OCI-LY3 (cell line): ENCODE data around the gene PUS10.
"Not testable (repeated sequence)": the region's sequence is repeated elsewhere in the genome, so short reads cannot be mapped to it uniquely, and the experiment has no call there.

Experiments
- H2AFZ ChIP-seq: fragments of 200-600, 300-600 bp; shearing (Covaris generic); 2 replicates; pipeline ENCODE4 v1.6.0; 2014; ENCODE audit warnings: antibody characterized with exemption, low read depth, low read length
- H3K27ac ChIP-seq: fragments of 200-600, 300-600 bp; sonication (generic); 2 replicates; pipeline ENCODE4 v1.5.1; 2014; ENCODE audit warnings: mild to moderate bottlenecking, low read length, moderate library complexity, mixed read lengths
- H3K27me3 ChIP-seq: fragments of 200-600, 300-600 bp; sonication (generic); 2 replicates; pipeline ENCODE4 v1.6.1; 2014; ENCODE audit warnings: low read depth, low read length, mixed read lengths
- H3K36me3 ChIP-seq: fragments of 200-600, 300-600 bp; sonication (generic); replicated peaks from 2 replicates; pipeline ENCODE3; 2014; ENCODE audit warnings: low read depth, low read length, mixed read lengths
- H3K4me1 ChIP-seq: fragments of 300-600, 200-600 bp; sonication (generic); 2 replicates; pipeline ENCODE4 v1.6.1; 2014; ENCODE audit warnings: low read length, mixed read lengths
- H3K4me2 ChIP-seq: fragments of 200-600, 300-600 bp; sonication (generic); 2 replicates; pipeline ENCODE4 v1.6.1; 2014; ENCODE audit warnings: low read length, mixed read lengths
- H3K4me3 ChIP-seq: fragments of 300-600, 200-600 bp; sonication (generic); 2 replicates; pipeline ENCODE4 v1.5.1; 2014; ENCODE audit warnings: antibody characterized with exemption, mild to moderate bottlenecking, low read length, moderate library complexity
- H3K79me2 ChIP-seq: fragments of 300-600, 200-600 bp; shearing (Covaris generic); 2 replicates; pipeline ENCODE4 v1.6.1; 2014; ENCODE audit warnings: mild to moderate bottlenecking, low read length, mixed read lengths
- H3K9ac ChIP-seq: fragments of 300-600, 200-600 bp; shearing (Covaris generic); 2 replicates; pipeline ENCODE4 v1.6.0; 2014; ENCODE audit warnings: mild to moderate bottlenecking, low read length, moderate library complexity
- H3K9me3 ChIP-seq: fragments of 200-600, 300-600 bp; shearing (Covaris generic); 2 replicates; pipeline ENCODE4 v1.6.1; 2014; ENCODE audit warnings: low read length, mixed read lengths; ENCODE audit not compliant: insufficient read depth
- H4K20me1 ChIP-seq: fragments of 200-600, 300-600 bp; sonication (generic); 2 replicates; pipeline ENCODE4 v1.6.1; 2016; ENCODE audit warnings: low read length, mixed read lengths; ENCODE audit not compliant: insufficient read depth
- EZH2phosphoT487 ChIP-seq: fragments of 200-600 bp; shearing (Covaris generic); IDR thresholded peaks from 2 replicates; pipeline ENCODE4 v1.6.1; 2018; ENCODE audit warnings: antibody characterized with exemption, mixed run types, low read depth
- TF ChIP-seq, protein P1 (sequence below): fragments of 200-600, 300-600 bp; sonication (generic); IDR thresholded peaks from 2 replicates; pipeline ENCODE4 v1.5.1; 2014; ENCODE audit warnings: antibody characterized with exemption, low read length, low read depth

Gene PUS10

GRCh38 chr2:61044636-61045035 is 26.6 kb upstream of the PUS10 start:
- H3K9me3 ChIP-seq: no peaks in the 10 kb centered on the region
- no peak overlapping the region for H2AFZ ChIP-seq
- peaks cover 24% of the 10 kb centered on the region for H3K36me3 ChIP-seq
- TF ChIP-seq EZH2phosphoT487: no peak
- TF ChIP-seq, protein P1, sequence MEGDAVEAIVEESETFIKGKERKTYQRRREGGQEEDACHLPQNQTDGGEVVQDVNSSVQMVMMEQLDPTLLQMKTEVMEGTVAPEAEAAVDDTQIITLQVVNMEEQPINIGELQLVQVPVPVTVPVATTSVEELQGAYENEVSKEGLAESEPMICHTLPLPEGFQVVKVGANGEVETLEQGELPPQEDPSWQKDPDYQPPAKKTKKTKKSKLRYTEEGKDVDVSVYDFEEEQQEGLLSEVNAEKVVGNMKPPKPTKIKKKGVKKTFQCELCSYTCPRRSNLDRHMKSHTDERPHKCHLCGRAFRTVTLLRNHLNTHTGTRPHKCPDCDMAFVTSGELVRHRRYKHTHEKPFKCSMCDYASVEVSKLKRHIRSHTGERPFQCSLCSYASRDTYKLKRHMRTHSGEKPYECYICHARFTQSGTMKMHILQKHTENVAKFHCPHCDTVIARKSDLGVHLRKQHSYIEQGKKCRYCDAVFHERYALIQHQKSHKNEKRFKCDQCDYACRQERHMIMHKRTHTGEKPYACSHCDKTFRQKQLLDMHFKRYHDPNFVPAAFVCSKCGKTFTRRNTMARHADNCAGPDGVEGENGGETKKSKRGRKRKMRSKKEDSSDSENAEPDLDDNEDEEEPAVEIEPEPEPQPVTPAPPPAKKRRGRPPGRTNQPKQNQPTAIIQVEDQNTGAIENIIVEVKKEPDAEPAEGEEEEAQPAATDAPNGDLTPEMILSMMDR: no peak
- H3K4me3 ChIP-seq: no peak overlapping the region
- no peak overlapping the region for H3K4me2 ChIP-seq
- H3K79me2 ChIP-seq: no peaks in the 10 kb centered on the region
- H3K27ac ChIP-seq: no peak overlapping the region
- no peaks in the 10 kb centered on the region for H3K27me3 ChIP-seq
- H3K4me1 ChIP-seq: peaks cover 4% of the 10 kb centered on the region
- H3K9ac ChIP-seq: no peak overlapping the region
- H4K20me1 ChIP-seq: no peaks in the 10 kb centered on the region

GRCh38 chr2:61042807-61043206 is 24.8 kb upstream of the PUS10 start:
- Histone ChIP-seq H4K20me1 (no peaks in the 10 kb centered on the region), H3K9me3 (no peaks in the 10 kb centered on the region), H2AFZ (no peak overlapping the region), H3K36me3 (peaks cover 16% of the 10 kb centered on the region), H3K4me2 (no peak overlapping the region), H3K9ac (no peak overlapping the region), H3K27me3 (no peaks in the 10 kb centered on the region), H3K4me3 (no peak overlapping the region), H3K27ac (no peak overlapping the region), H3K79me2 (no peaks in the 10 kb centered on the region), H3K4me1 (peaks cover 4% of the 10 kb centered on the region)
- no peak for TF ChIP-seq EZH2phosphoT487
- TF ChIP-seq, protein P1: no peak

- H3K36me3 ChIP-seq: peaks cover 17% of the 10 kb centered on the region
- H3K4me2 ChIP-seq, H3K9ac ChIP-seq, H3K27me3 ChIP-seq, H3K27ac ChIP-seq, H3K79me2 ChIP-seq, H3K4me1 ChIP-seq, H3K9me3 ChIP-seq, H4K20me1 ChIP-seq, H3K4me3 ChIP-seq, H2AFZ ChIP-seq: not testable (repeated sequence)
Observed at GRCh38 chr2:61036643-61037042, 18.6 kb upstream of the PUS10 start.

- not testable (repeated sequence) for H3K27ac ChIP-seq, H2AFZ ChIP-seq, H3K4me2 ChIP-seq, H3K4me1 ChIP-seq, H4K20me1 ChIP-seq, H3K9me3 ChIP-seq, H3K4me3 ChIP-seq, H3K27me3 ChIP-seq, H3K79me2 ChIP-seq, H3K9ac ChIP-seq
- H3K36me3 ChIP-seq: peaks cover 22% of the 10 kb centered on the region
Observed at GRCh38 chr2:61034592-61034991, 16.5 kb upstream of the PUS10 start.

DNA sequence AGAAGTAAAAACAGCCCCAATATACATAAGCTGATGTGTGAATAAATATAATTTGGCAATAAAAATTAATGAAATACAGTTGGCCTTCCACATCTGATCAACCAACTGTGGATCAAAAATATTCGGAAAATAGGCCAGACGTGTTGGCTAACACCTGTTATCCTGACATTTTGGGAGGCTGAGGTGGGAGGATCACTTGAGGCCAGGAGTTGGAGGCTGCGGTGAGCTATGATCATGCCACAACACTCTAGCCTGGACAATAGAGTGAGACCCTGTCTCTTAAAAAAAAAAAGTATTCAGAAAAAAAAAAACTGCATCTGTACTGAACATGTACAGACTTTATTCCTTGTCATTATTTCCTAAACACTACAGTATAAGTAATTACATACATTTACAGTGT is 11.5 kb upstream of the PUS10 start:
- H3K36me3 ChIP-seq: peaks cover 24% of the 10 kb centered on the region
- no peak overlapping the region for H3K27ac ChIP-seq
- TF ChIP-seq, protein P1: no peak
- TF ChIP-seq EZH2phosphoT487: no peak
- H3K4me2 ChIP-seq: no peak overlapping the region
- H3K79me2 ChIP-seq: peaks cover 8% of the 10 kb centered on the region
- H3K4me3 ChIP-seq: no peak overlapping the region
- no peak overlapping the region for H3K9ac ChIP-seq
- no peak overlapping the region for H2AFZ ChIP-seq
- H3K4me1 ChIP-seq: no peaks in the 10 kb centered on the region
- no peaks in the 10 kb centered on the region for H4K20me1 ChIP-seq
- no peaks in the 10 kb centered on the region for H3K9me3 ChIP-seq
- no peaks in the 10 kb centered on the region for H3K27me3 ChIP-seq
